NCI-H1092 (cell line): ENCODE data around the gene PSAPL1.
"Not testable (repeated sequence)": the region's sequence is repeated elsewhere in the genome, so short reads cannot be mapped to it uniquely, and the experiment has no call there.

ENCODE experiments used
- DNase-seq: peaks from one replicate; lab custom pipeline; 2025; lab: John Stamatoyannopoulos, UW

The PSAPL1 gene

GRCh38 chr4:7458066-7458425, 23.3 kb upstream of the PSAPL1 start:
- no peak for DNase-seq

DNA sequence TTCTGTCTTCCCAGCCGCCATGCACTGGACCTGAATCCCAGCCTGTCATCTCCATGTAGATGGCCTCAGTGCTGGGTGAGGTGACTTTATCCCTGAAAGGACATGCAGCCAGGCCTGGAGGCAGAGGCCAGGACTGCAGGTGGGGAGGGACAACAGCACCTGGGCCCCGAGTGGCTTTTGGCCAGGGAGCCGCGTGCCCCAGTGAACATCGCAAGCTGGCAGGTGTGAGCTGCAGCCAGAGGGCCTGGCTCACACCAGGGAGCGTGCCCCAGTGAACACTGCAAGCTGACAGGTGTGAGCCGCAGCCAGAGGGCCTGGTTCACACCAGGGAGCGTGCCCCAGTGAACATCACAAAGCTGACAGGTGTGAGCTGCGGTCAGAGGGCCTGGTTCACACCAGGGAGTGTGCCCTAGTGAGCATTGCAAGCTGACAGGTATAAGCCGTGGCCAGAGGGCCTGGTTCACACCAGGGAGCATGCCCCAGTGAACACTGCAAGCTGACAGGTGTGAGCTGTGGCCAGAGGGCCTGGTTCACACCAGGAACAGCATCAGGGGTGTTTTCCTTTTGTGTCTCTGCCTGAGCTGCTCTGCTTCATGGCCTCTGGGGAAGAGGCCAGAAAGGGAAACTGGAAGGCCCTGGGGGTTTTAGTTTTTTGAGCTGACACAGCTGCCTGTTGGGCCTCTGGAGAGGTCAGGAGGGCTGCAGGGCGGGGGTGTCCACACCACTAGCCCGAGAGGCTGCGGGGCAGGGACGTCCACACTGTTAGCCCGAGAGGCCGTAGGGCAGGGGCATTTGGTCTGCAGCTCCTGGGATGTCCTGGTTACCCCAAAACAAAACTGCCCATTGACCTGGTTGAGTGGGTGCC, 22.7 kb upstream of the PSAPL1 start:
- DNase-seq, result no peak

DNA sequence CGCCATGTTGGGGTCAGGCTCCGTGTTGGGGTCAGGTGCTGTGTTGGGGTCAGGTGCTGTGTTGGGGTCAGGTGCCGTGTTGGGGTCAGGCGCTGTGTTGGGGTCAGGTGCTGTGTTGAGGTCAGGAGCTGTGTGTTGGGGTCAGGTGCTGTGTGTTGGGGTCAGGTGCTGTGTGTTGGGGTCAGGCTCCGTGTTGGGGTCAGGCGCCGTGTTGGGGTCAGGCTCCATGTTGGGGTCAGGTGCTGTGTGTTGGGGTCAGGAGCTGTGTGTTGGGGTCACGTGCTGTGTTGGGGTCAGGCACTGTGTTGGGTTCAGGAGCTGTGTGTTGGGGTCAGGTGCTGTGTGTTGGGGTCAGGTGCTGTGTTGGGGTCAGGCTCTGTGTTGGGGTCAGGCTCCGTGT, 18.1 kb upstream of the PSAPL1 start:
- not testable (repeated sequence) for DNase-seq

GRCh38 chr4:7451800-7452199, 17.1 kb upstream of the PSAPL1 start:
- no peak for DNase-seq

GRCh38 chr4:7451434-7451789, 16.7 kb upstream of the PSAPL1 start:
- DNase-seq, result no peak

- no peak for DNase-seq
Measured at GRCh38 chr4:7450775-7451433, 16.2 kb upstream of the PSAPL1 start.

GRCh38 chr4:7448036-7448435, 13.3 kb upstream of the PSAPL1 start:
- DNase-seq, result no peak

- no peak for DNase-seq
Measured at GRCh38 chr4:7447236-7447635, 12.5 kb upstream of the PSAPL1 start.

GRCh38 chr4:7444731-7445130, 10.0 kb upstream of the PSAPL1 start:
- DNase-seq, result no peak

GRCh38 chr4:7444314-7444713, 9.6 kb upstream of the PSAPL1 start:
- DNase-seq, result no peak

DNA sequence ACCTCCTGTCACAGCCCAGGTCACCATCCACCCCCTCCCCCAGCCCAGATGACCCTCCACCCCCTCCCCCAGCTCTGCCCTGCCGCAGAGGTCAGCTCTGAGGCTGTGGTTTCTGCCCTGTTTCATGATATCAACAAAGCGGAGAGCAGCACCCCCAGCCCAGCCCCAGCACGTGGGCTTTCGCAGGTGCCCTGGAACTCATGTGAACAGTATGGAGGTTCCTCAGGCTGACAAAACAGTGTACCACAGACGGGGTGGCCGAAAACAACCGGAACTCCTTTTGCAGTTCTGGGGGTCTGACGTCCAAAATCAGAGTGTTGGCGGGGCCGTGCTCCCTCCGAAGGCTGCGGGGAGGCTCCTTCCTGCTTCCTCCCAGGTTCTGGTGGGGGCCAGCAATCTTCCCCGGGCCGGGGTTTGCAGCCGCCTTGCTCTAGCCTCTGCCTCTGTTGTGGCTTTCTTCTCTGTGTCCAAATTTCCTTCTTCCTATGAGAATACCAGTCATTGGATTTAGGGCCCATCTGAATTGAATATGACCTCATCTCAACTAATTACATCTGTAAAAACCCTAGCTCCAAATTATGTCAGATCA, 7.9 kb upstream of the PSAPL1 start:
- no peak for DNase-seq

DNA sequence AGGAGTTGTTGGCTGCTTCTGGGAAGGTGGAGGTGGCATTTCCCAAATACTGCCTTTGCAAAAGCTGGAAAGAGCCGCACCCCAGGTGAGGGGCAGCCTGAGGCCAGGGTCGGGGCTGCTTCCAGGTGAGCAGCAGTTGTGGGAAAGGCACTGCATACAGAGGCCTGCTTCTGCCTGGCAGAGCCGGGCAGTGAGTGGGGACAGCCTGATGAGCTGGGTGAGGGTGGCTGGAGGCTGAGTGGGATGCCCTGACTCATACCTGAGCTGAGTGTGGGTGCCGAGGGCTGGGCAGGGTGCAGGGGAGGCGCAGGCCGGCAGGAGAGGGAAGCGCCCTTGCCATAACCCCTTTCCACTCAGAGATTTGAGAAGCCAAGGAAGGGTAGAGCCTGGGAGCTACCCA, 6.5 kb upstream of the PSAPL1 start:
- no peak for DNase-seq

- no peak for DNase-seq
Measured at GRCh38 chr4:7439699-7440098, 5.0 kb upstream of the PSAPL1 start.

GRCh38 chr4:7436256-7436655, 1.5 kb upstream of the PSAPL1 start:
- DNase-seq, result no peak

- no peak for DNase-seq
Measured at GRCh38 chr4:7435471-7436061, 836 bp upstream of the PSAPL1 start.

- DNase-seq, result no peak
Measured at GRCh38 chr4:7434141-7434765, 477 bp downstream of the PSAPL1 start.

DNA sequence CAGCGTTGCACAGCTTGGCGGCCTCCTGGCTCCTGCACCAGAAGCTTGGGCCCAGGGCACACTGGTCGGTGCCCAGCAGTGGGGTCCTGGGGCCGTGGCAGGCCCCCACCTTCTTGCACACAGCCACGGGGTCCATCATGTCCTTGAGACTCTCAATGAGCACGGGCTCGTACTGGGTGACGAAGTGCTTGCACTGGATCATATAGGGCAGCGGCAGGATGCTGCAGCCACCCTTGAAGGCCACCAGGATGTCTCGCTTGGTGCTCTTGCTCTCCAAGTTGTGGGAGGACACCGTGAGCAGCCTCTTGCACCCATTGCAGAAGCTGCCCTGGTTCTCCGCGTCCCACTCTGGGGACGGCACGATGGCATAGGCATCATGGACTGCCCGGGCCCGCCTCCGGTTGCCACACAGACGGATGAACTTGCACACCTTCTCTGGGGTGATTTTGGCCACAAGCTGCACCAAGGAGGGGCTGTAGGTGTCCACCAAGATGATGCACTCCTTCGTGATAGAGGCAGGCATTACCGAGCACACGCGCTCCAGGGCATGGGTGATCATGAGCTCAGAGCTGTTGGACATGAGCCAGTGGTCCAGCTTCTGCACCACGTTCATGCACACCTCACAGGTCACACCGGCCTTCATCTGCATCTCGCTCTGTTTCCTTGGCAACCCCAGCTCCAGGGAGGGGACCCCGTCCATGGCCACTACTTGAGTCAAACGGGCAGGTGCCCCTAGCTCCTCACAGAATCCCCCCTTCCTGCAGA, 1.2 kb downstream of the PSAPL1 start:
- no peak for DNase-seq

DNA sequence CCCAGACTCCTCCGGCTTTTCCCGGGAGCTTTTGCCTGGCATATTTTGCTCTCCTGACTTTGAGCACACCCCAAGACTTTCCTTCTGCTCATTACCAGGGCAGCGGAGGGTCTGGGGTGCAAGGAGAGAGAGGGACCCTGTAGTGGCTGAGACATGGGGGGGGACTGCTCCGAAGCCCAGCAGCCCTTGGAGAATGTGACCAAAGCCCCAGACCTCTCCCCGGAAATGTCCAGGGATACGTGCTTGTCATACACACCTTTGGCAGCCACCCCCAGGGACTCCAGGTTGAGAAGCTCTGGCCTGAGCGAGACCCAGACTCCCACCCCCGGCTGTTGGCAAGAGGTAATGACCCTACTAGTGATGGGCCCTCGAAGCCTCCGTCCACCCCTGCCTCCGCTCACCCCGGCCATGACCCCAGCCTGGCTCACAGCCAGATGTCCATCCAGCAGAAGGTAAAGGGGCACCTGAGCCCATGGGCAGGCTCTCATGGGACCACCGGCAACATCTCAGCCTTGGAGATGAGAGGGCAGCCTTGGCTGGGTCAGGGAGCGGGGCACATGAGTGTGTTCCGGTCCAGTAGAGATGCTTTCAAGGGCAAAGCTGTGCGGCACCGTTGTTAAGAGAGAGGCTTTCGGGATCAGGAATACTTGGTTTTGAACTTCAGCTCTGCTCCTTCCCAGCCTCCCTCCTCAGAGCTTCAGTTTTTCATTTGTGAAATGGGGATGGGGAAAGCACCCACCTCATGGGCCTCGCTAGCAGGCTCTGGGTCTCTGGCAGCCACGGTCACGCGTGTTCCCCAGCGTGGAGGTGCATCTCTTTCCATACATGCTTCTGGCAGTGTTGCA, 2.0 kb downstream of the PSAPL1 start:
- DNase-seq, result no peak

DNA sequence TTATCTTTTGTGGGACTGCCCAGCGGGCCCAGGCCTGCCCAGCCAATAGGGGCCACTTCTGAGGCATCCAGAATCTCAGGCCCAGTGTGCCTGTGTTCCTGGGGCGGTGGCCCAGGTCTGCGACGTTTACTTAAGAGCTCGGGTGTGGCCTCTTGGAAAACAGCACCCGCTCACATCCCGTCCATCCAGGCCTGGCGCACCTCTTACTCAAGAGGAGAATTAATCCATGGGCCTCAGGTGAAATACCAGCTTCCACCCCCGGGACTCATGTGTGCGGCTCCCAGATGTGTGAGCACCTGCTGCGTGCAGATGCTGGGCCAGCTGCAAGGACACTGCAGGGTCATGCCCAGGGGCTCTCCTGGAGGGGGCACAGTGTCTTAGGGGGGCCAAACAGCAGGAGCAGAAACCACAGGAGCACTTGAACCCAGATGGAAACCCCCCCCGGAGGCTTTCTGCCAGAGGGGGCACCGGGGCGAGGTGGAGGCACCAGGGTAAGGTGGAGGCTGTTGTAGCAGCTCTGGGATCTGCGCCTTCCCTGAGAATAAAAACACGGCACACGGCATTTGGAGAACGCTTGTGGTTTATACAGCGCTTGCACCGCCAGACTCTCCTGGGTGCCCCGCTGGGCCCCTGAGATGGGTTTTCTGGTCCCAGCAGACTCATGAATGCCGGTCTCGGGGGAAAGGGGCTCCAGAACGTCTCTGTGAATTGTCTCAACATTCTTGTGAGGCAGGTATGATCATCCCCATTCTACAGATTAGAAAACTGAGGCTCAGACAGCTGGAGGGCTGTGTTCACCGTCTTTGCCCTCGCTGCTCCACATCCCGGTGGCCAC, 2.8 kb downstream of the PSAPL1 start:
- DNase-seq, result no peak
